Smooth muscle cell (in vitro differentiated cells): Measurements from ENCODE around the gene HYAL3. TPM values are rescaled to one million over a fixed set of nuclear protein-coding genes. Genes with fewer than 3 reads are reported as not detected.

ENCODE experiments used
- DNase-seq: peaks from one replicate; lab custom pipeline; 2025; ENCODE audit not compliant: unreplicated experiment; lab: John Stamatoyannopoulos, UW
- H2AFZ ChIP-seq: fragments of 200-600 bp; sonication (generic); 2 replicates; pipeline ENCODE4 v1.6.0; 2016; ENCODE audit warnings: antibody characterized with exemption, low read depth, mild to moderate bottlenecking
- H3F3A ChIP-seq: fragments of 200-600 bp; sonication (generic); 2 replicates; pipeline ENCODE4 v1.6.0; 2017; ENCODE audit warnings: antibody characterized with exemption, low read depth
- H3K27ac ChIP-seq: fragments of 200-600 bp; sonication (generic); 2 replicates; pipeline ENCODE4 v1.5.1; 2016; ENCODE audit warnings: low read depth, mild to moderate bottlenecking
- H3K27me3 ChIP-seq: fragments of 200-600 bp; sonication (generic); 2 replicates; pipeline ENCODE4 v1.6.1; 2016; ENCODE audit warnings: low read depth, mild to moderate bottlenecking
- H3K36me3 ChIP-seq: fragments of 200-600 bp; sonication (generic); 2 replicates; pipeline ENCODE4 v1.5.1; 2016; ENCODE audit warnings: low read depth
- H3K4me1 ChIP-seq: fragments of 200-600 bp; sonication (generic); 2 replicates; pipeline ENCODE4 v1.5.1; 2016; ENCODE audit warnings: low read depth
- H3K4me2 ChIP-seq: fragments of 200-600 bp; sonication (generic); 2 replicates; pipeline ENCODE4 v1.6.0; 2016; ENCODE audit warnings: mild to moderate bottlenecking
- H3K4me3 ChIP-seq: fragments of 200-600 bp; sonication (generic); 2 replicates; pipeline ENCODE4 v1.5.1; 2016; ENCODE audit warnings: mild to moderate bottlenecking
- H3K79me2 ChIP-seq: fragments of 200-600 bp; sonication (generic); 2 replicates; pipeline ENCODE4 v1.6.0; 2016; ENCODE audit warnings: low read depth, mild to moderate bottlenecking
- H3K9ac ChIP-seq: fragments of 200-600 bp; sonication (generic); 2 replicates; pipeline ENCODE4 v1.6.0; 2016; ENCODE audit warnings: low read depth
- H3K9me3 ChIP-seq: fragments of 200-600 bp; sonication (generic); replicated peaks from 2 replicates; pipeline ENCODE4 v1.5.1; 2016; ENCODE audit warnings: low read depth
- H4K20me1 ChIP-seq: fragments of 200-600 bp; sonication (generic); 2 replicates; pipeline ENCODE4 v1.6.0; 2016; ENCODE audit warnings: low read depth
- CTCF ChIP-seq: fragments of 200-600 bp; sonication (generic); IDR thresholded peaks from 2 replicates; pipeline ENCODE4 v1.5.1; 2017; ENCODE audit warnings: borderline replicate concordance, mild to moderate bottlenecking, antibody characterized with exemption; ENCODE audit not compliant: insufficient read depth, poor library complexity, severe bottlenecking
- WGBS: methylation state at CpG from one replicate; pipeline ENCODE4 v1.1.7; 2016; ENCODE audit warnings: low lambda C conversion rate; 5-methylcytosine and 5-hydroxymethylcytosine counted together
- polyA plus RNA-seq: library from polyadenylated mRNA; unstranded; fragments of >200 nt; fragmentation: Nextera tagmentation; extraction: Ambion mirVana; gene quantifications from 2 replicates; pipeline ENCODE4 v1.2.1, GENCODE V29; 2016
- total RNA-seq: library from RNA; depleted of rRNA; stranded (reverse); fragments of >200 nt; gene quantifications from 2 replicates; pipeline ENCODE4 v1.2.3, GENCODE V29; 2014

HYAL3 gene
- total and polyA plus RNA-seq, 2 experiments from 2014 or later = 2.5 to 3.7 TPM

GRCh38 chr3:50258029-50258680 is 41.0 kb downstream of the HYAL3 start:
- H3K4me3 ChIP-seq = no peak overlapping the region
- 92% methylated on average over 11 of the region's 17 CpGs for WGBS
- H3K4me2 ChIP-seq = no peak overlapping the region
- H3K9ac ChIP-seq = no peak overlapping the region
- DNase-seq = no peak
- no peak for TF ChIP-seq CTCF
- peaks cover 32% of the 10 kb centered on the region for H4K20me1 ChIP-seq
- no peaks in the 10 kb centered on the region for H3K9me3 ChIP-seq
- H3F3A ChIP-seq = peaks cover 21% of the 10 kb centered on the region
- H3K4me1 ChIP-seq = peaks cover 14% of the 10 kb centered on the region
- peaks cover 9% of the 10 kb centered on the region for H3K79me2 ChIP-seq
- H2AFZ ChIP-seq = no peak overlapping the region
- no peaks in the 10 kb centered on the region for H3K36me3 ChIP-seq
- peak overlapping the region; percentile 98 for H3K27ac ChIP-seq
- no peaks in the 10 kb centered on the region for H3K27me3 ChIP-seq

DNA sequence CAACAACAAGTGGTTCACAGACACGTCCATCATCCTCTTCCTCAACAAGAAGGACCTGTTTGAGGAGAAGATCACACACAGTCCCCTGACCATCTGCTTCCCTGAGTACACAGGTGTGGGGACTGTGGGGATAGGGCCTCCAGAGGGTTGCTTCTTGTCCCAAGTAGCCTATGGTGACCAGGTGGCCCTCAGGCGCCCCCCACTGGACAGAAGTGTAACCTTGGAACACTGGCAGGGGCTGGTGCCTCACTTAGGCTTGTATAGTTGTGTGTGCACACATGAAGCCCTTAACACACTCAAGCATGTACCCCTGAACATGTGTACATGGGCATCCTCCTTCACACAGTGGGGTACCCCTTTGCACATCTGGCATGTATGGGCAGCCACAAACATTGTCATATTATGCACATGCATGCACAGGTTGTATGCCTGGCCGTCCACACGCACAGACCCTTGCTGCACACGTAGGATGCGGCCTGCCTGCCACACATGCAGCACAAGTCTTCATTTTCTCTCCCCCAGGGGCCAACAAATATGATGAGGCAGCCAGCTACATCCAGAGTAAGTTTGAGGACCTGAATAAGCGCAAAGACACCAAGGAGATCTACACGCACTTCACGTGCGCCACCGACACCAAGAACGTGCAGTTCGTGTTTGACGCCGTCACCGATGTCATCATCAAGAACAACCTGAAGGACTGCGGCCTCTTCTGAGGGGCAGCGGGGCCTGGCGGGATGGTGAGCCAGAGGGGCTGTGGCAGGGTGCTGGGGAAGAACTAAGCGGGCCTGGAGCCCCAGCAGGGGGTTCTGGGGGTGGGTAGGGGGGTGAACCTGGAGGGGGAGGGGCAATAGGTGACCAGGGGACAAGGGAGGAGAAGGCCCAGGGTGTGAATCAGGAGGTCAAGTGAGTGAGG is 42.0 kb downstream of the HYAL3 start:
- no peaks in the 10 kb centered on the region for H3K9me3 ChIP-seq
- DNase-seq = no peak

DNA sequence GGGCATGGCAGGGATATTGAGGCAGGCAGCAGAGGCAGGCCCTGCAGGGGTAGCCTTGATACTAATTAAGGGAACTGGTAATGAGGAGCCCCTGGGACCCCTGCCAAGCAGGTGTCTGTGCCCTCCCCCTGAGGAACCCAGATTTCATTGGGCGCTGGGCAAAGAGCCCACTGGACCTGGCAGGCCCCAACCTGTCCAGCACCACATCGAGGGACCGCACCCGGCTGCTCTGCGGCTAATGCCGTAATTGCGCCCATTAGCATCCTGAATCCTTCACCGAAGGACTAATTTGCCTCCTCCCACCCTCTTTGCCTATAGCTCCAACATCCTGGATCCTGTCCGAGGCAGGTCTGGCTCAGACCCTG is 44.0 kb downstream of the HYAL3 start:
- no peak overlapping the region for H3K9ac ChIP-seq
- no peak overlapping the region for H2AFZ ChIP-seq
- H3K79me2 ChIP-seq = peaks cover 38% of the 10 kb centered on the region
- WGBS = 95% methylated on average over 9 of the region's 9 CpGs
- H3K27ac ChIP-seq = peak overlapping the region; percentile 15
- H3K9me3 ChIP-seq = no peaks in the 10 kb centered on the region
- H3K4me1 ChIP-seq = peaks cover under 1% of the 10 kb centered on the region
- TF ChIP-seq CTCF = no peak
- no peaks in the 10 kb centered on the region for H3K36me3 ChIP-seq
- peaks cover 61% of the 10 kb centered on the region for H4K20me1 ChIP-seq
- H3F3A ChIP-seq = peaks cover 16% of the 10 kb centered on the region
- H3K4me3 ChIP-seq = no peak overlapping the region
- no peaks in the 10 kb centered on the region for H3K27me3 ChIP-seq
- H3K4me2 ChIP-seq = no peak overlapping the region
- DNase-seq = no peak

More for the DNA sequence above, 42.0 kb downstream of the HYAL3 start:
- no peak overlapping the region for H3K4me2 ChIP-seq
- 90% methylated on average over 20 of the region's 20 CpGs for WGBS
- peak; percentile 36 for TF ChIP-seq CTCF
- H4K20me1 ChIP-seq = peaks cover 41% of the 10 kb centered on the region
- H2AFZ ChIP-seq = no peak overlapping the region
- H3K9ac ChIP-seq = no peak overlapping the region
- no peak overlapping the region for H3K4me3 ChIP-seq
- peaks cover 16% of the 10 kb centered on the region for H3F3A ChIP-seq
- H3K27me3 ChIP-seq = no peaks in the 10 kb centered on the region
- H3K79me2 ChIP-seq = peaks cover 18% of the 10 kb centered on the region
- H3K27ac ChIP-seq = no peak overlapping the region
- H3K36me3 ChIP-seq = no peaks in the 10 kb centered on the region
- peaks cover 14% of the 10 kb centered on the region for H3K4me1 ChIP-seq
